Endodermal cell (in vitro differentiated cells): ENCODE data around the gene CPLX4. TPM values are rescaled to one million over a fixed set of nuclear protein-coding genes. Genes with fewer than 3 reads are reported as not detected.

Experiments
- DNase-seq: peaks from one replicate; pipeline ENCODE4 v3.0.0-alpha.2; 2017
- H3K27ac ChIP-seq: 2 replicates; pipeline ENCODE4 v1.5.1; 2013; ENCODE audit warnings: mild to moderate bottlenecking, low read depth, low read length, moderate library complexity
- H3K27me3 ChIP-seq: 2 replicates; pipeline ENCODE4 v1.6.1; 2013; ENCODE audit warnings: mild to moderate bottlenecking, low read length, moderate library complexity; ENCODE audit not compliant: insufficient read depth, control insufficient read depth, poor library complexity, severe bottlenecking
- H3K36me3 ChIP-seq: 2 replicates; pipeline ENCODE4 v1.7.0; 2013; ENCODE audit warnings: mild to moderate bottlenecking, low read length, moderate library complexity; ENCODE audit not compliant: control insufficient read depth, insufficient read depth
- H3K4me1 ChIP-seq: one replicate; pipeline ENCODE4 v1.7.0; 2013; ENCODE audit warnings: low read length; ENCODE audit not compliant: control insufficient read depth, insufficient read depth
- H3K4me3 ChIP-seq: 2 replicates; pipeline ENCODE4 v1.5.1; 2013; ENCODE audit warnings: mild to moderate bottlenecking, low read length, moderate library complexity
- H3K9ac ChIP-seq: 2 replicates; pipeline ENCODE4 v1.6.1; 2013; ENCODE audit warnings: mild to moderate bottlenecking, low read length, moderate library complexity; ENCODE audit not compliant: poor library complexity, severe bottlenecking; ENCODE audit errors: extremely low read depth
- H3K9me3 ChIP-seq: 2 replicates; pipeline ENCODE4 v1.6.1; 2013; ENCODE audit warnings: mild to moderate bottlenecking, low read length, moderate library complexity; ENCODE audit not compliant: control insufficient read depth
- H3K27ac Mint-ChIP-seq: 2 replicates; pipeline ENCODE4 v1.8.0; 2020; ENCODE audit warnings: mixed read lengths
- H3K27me3 Mint-ChIP-seq: 2 replicates; pipeline ENCODE4 v1.8.0; 2021; ENCODE audit warnings: mild to moderate bottlenecking, mixed read lengths; ENCODE audit not compliant: insufficient read depth
- H3K36me3 Mint-ChIP-seq: 2 replicates; pipeline ENCODE4 v1.8.0; 2020; ENCODE audit warnings: low read depth, mixed read lengths
- H3K4me1 Mint-ChIP-seq: 2 replicates; pipeline ENCODE4 v1.8.0; 2020; ENCODE audit warnings: mixed read lengths
- H3K4me3 Mint-ChIP-seq: 2 replicates; pipeline ENCODE4 v1.8.0; 2020; ENCODE audit warnings: mild to moderate bottlenecking, moderate library complexity, mixed read lengths
- H3K9me3 Mint-ChIP-seq: 2 replicates; pipeline ENCODE4 v1.8.0; 2020; ENCODE audit warnings: mild to moderate bottlenecking, mixed read lengths
- CTCF ChIP-seq: fragments of 200-600 bp; sonication (generic); conservative IDR thresholded peaks from 2 replicates; pipeline ENCODE4 v1.5.0; 2021; ENCODE audit warnings: antibody characterized with exemption, mild to moderate bottlenecking
- WGBS, 2 experiments: methylation state at CpG; one replicate each; pipeline versions ENCODE4 v1.1.5 to v1.1.7; 2013; ENCODE audit warnings: missing lambda C conversion rate in 2 of 2, mixed read lengths in 1 of 2; ENCODE audit not compliant: insufficient coverage in 1 of 2, insufficient read length in 1 of 2; 5-methylcytosine and 5-hydroxymethylcytosine counted together
- total RNA-seq, 2 donors: library from RNA; stranded (reverse); fragmentation: NEBNext Ultra II Directional in 1 of 2; extraction: Animal tissue kit (Norgen Biotek cat#: 25700) in 1 of 2; gene quantifications; 2 replicates in 1 of 2; 3 replicates in 1 of 2; pipeline ENCODE4 v1.2.1, GENCODE V29; 2021

CPLX4 gene
- total RNA-seq, 2 donors from 2014 or later: not detected

DNA sequence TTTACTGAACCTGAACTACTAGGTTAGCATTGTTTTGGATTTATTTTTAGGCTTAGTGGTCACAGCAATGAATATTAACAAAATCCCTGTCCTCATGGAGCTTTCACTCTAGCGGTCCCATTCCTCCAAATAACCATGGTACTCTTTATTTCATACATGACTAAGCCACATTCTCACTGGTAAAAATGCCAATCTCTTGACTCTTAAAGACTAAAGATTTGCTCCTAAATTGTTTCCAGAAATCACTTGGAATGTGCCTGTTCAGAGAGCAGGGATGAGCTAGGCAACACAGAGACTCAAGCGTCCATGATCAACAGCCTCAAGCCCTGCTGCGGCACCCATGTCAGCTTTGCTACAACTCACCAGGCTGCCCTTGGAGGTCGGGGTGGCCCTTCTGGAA lies 27.1 kb upstream of the CPLX4 start:
- H3K4me1 Mint-ChIP-seq: no peaks in the 10 kb centered on the region
- Histone ChIP-seq H3K9ac (no peak overlapping the region), H3K27me3 (no peaks in the 10 kb centered on the region), H3K4me3 (no peak overlapping the region), H3K27ac (no peak overlapping the region), H3K36me3 (peaks cover 94% of the 10 kb centered on the region), H3K4me1 (no peaks in the 10 kb centered on the region), H3K9me3 (peaks cover 31% of the 10 kb centered on the region)
- no peak for DNase-seq
- whole genome bisulfite sequencing, 2 experiments: 96 to 97% methylated on average over 4 of the region's 4 CpGs
- no peak overlapping the region for H3K4me3 Mint-ChIP-seq
- no peaks in the 10 kb centered on the region for H3K27me3 Mint-ChIP-seq
- peaks cover 83% of the 10 kb centered on the region for H3K36me3 Mint-ChIP-seq
- H3K9me3 Mint-ChIP-seq: peaks cover 6% of the 10 kb centered on the region
- no peak overlapping the region for H3K27ac Mint-ChIP-seq
- TF ChIP-seq CTCF: no peak

DNA sequence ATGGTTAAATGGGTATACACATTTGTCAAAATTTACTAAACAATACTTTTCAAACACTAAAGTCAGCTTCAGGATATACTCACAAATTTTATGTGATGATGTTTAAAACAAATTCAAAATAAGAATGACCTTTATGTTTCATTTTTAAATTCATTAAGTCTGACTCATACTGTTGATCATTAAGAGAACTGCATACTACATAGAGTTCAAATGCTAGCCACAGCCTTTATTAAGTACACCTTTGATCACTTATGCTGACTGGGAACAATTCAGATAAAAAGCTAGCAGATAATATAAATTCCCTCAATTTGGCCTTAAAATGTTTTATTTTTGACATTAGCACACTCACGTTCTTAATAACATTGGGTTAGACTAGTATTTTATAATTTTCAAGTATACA lies 26.5 kb upstream of the CPLX4 start:
- Histone ChIP-seq H3K9me3 (peaks cover 36% of the 10 kb centered on the region), H3K36me3 (peaks cover 100% of the 10 kb centered on the region), H3K27me3 (no peaks in the 10 kb centered on the region), H3K9ac (no peak overlapping the region), H3K4me3 (no peak overlapping the region), H3K4me1 (no peaks in the 10 kb centered on the region), H3K27ac (no peak overlapping the region)
- no peaks in the 10 kb centered on the region for H3K4me1 Mint-ChIP-seq
- H3K27ac Mint-ChIP-seq: no peak overlapping the region
- H3K27me3 Mint-ChIP-seq: no peaks in the 10 kb centered on the region
- H3K9me3 Mint-ChIP-seq: peaks cover 6% of the 10 kb centered on the region
- WGBS, 2 experiments: 75% methylated on average over 1 of the region's 1 CpG; no CpG with 5 or more reads in 1 of the 2 experiments
- H3K4me3 Mint-ChIP-seq: no peak overlapping the region
- no peak for TF ChIP-seq CTCF
- H3K36me3 Mint-ChIP-seq: peaks cover 88% of the 10 kb centered on the region
- DNase-seq: no peak

GRCh38 chr18:59343926-59344325 lies 25.5 kb upstream of the CPLX4 start:
- 86 to 94% methylated on average over 2 of the region's 2 CpGs for WGBS, 2 experiments
- no peaks in the 10 kb centered on the region for H3K4me1 ChIP-seq
- Mint-ChIP-seq H3K4me3 (no peak overlapping the region), H3K27ac (peak overlapping the region; percentile 31), H3K4me1 (no peaks in the 10 kb centered on the region), H3K9me3 (peaks cover 6% of the 10 kb centered on the region), H3K36me3 (peaks cover 94% of the 10 kb centered on the region), H3K27me3 (no peaks in the 10 kb centered on the region)
- H3K36me3 ChIP-seq: peaks cover 100% of the 10 kb centered on the region
- no peaks in the 10 kb centered on the region for H3K27me3 ChIP-seq
- no peak overlapping the region for H3K9ac ChIP-seq
- H3K4me3 ChIP-seq: no peak overlapping the region
- no peak for DNase-seq
- H3K9me3 ChIP-seq: peaks cover 36% of the 10 kb centered on the region
- no peak overlapping the region for H3K27ac ChIP-seq
- TF ChIP-seq CTCF: no peak
